ENCODE data around the gene UTRN.

Gene UTRN

GRCh38 chr6:144314562-144314961, 29.4 kb downstream of the UTRN start:
- DNase-seq, result no peak

- no peak for DNase-seq
Observed at GRCh38 chr6:144315226-144315980, 30.3 kb downstream of the UTRN start.

- no peak for DNase-seq
Observed at GRCh38 chr6:144315981-144316861, 31.1 kb downstream of the UTRN start.

GRCh38 chr6:144316862-144317195, 31.7 kb downstream of the UTRN start:
- no peak for DNase-seq

- no peak for DNase-seq
Observed at GRCh38 chr6:144317736-144318135, 32.6 kb downstream of the UTRN start.

GRCh38 chr6:144319211-144319610, 34.1 kb downstream of the UTRN start:
- no peak for DNase-seq

- no peak for DNase-seq
Observed at GRCh38 chr6:144320741-144321140, 35.6 kb downstream of the UTRN start.

- DNase-seq, result no peak
Observed at GRCh38 chr6:144321839-144322591, 36.9 kb downstream of the UTRN start.

GRCh38 chr6:144325232-144325631, 40.1 kb downstream of the UTRN start:
- DNase-seq, result no peak

GRCh38 chr6:144326393-144326792, 41.3 kb downstream of the UTRN start:
- no peak for DNase-seq

GRCh38 chr6:144327081-144327480, 41.9 kb downstream of the UTRN start:
- DNase-seq, result no peak

GRCh38 chr6:144330017-144330987, 45.2 kb downstream of the UTRN start:
- no peak for DNase-seq

GRCh38 chr6:144331491-144331969, 46.4 kb downstream of the UTRN start:
- no peak for DNase-seq

- DNase-seq, result no peak
Observed at GRCh38 chr6:144332177-144332576, 47.0 kb downstream of the UTRN start.

- no peak for DNase-seq
Observed at GRCh38 chr6:144334150-144334708, 49.1 kb downstream of the UTRN start.
